Lung microvascular endothelial cell (primary cell): Measurements from ENCODE around the gene TAS2R31. TPM values are rescaled to one million over a fixed set of nuclear protein-coding genes. Genes with fewer than 3 reads are reported as not detected.
A peak's percentile ranks its signal among the peaks of the same experiment; 100 is the strongest.
"Not testable (repeated sequence)": the region's sequence is repeated elsewhere in the genome, so short reads cannot be mapped to it uniquely, and the experiment has no call there.

Experiments
- DNase-seq, 2 donors: peaks; one replicate each; pipeline versions ENCODE4 v3.0.0 to v3.0.0-alpha.2; 2010; ENCODE audit warnings: low read depth in 2 of 2
- total RNA-seq: library from RNA; depleted of rRNA; stranded (reverse); fragments of >200 nt; gene quantifications from 2 replicates; pipeline ENCODE4 v1.2.1, GENCODE V29; 2014

The TAS2R31 gene, protein sequence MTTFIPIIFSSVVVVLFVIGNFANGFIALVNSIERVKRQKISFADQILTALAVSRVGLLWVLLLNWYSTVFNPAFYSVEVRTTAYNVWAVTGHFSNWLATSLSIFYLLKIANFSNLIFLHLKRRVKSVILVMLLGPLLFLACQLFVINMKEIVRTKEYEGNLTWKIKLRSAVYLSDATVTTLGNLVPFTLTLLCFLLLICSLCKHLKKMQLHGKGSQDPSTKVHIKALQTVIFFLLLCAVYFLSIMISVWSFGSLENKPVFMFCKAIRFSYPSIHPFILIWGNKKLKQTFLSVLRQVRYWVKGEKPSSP
- total RNA-seq = 1.1 and 1.8 TPM in 2 replicates

DNA sequence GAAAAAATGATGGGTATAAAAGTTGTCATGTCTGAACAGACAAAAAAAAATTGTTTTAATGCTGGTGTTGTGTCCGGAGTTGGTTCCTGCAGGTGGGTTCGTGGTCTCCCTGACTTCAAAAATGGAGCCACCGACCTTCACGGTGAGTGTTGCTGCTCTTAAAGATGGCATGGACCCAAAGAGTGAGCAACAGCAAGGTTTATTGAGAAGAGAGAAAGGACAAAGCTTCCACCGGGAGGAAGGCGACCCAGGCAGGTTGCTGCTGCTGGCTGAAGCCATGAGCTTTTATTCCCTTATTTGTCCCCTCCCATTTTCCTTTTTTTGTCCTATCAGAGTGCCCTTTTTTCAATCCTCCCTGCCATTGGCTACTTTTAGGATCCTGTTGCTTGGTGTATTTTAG is at the start of gene TAS2R31:
Gene TAS2R31 (minus strand): TSS at position 101 of the 400 bp plus-strand sequence. CDS start 72 bp downstream, at position 29.
- no peak for DNase-seq

DNA sequence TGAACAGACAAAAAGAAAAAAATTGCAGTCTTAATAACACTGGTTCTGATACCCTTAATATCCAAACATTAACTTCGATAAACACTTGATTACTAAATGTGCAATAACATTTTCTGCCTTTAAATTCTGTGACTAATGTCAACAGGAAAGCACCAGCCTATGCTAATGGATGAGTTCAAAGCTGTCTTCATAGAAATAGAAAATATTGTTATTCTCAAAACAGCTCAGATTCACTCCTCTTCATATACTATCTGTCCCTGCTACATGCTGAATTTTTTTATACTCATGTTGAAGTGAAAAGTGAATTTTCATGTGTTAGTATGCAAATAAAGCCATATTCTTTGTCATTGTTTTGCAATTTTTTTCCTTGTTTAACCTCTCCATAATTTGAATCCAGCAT is 47.0 kb upstream of the TAS2R31 start:
- no peak for DNase-seq

DNA sequence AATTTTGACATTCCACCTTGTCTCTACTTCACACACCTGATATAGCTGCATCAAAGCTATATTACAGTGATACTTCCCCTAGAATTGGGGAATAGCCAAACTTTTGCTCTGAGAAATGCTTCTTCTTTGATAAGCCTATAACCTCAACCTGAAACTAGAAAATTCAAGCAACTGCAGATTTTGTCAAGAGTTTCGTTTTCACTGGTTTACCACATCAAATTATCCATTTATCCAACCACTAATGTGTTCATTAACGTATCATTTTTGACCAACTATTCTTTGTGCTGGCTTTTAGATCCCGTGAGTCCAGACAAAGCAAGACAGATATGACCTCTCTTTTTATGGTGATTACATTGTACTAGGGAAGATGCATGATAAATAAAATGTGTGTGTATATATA is 44.4 kb upstream of the TAS2R31 start:
- no peak for DNase-seq

DNA sequence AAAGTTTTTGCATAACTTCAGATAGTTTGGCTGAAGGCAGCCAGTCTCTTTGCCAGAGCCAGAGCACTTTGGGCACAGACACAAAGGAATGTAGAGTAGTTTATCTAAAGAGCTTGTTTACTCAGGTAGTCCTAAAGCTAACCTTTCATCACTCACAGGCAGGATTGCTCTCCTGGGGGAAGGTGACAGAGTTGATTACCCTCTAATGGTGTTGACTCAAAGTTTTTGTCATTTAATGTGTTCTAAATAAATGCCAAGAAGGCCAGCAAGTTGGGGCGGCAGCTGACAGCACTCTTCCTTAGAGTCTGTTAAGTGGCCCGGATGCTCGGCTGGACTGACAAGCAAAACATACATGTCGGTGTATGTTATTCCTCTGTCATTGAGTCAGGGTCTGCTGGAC is 40.2 kb upstream of the TAS2R31 start:
- peak in 1 of 2 donors; percentile 61 for DNase-seq

DNA sequence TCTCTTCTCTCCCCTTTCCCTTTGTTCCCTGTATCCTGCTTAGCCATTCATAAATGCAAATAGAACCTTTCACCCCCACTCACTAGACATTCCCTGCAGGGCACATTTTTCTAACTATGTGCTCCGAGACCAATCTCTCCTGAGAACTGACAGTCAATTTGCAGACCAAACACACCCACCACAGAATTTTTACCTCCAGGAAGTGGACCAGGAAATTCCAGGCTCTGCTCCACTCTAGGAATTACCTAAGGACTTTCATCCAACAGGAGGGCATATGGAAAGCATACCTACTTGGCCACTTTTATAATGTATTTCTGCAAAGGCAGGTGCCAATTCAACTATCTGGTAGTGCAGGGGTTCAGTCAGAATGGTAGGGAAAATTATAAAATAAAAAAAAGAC is 39.8 kb upstream of the TAS2R31 start:
- peak in 1 of 2 donors; percentile 43 for DNase-seq

DNA sequence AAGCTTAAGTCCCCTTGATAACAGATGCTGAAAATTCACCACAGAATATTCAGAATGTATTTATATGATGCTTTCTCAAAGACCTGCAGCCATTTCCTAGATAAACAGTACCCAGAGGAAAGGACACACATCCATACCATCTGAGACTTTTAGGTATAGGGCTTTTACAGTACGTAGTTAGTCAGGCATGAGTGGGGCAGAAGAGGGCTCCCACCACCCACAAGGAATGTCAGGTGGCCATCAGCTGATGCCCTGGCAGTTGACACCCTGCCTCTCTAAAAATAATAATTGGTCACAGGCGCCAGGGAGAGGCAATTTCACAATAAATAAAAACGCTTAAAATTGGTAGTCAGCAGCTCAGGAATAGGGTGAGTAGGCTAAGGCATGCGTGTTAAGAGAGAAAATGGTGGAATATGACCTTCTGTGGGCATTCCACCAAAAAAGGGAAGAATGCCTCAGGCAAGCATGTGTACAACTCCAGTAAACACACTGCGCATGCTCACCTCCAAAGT is 38.7 kb upstream of the TAS2R31 start:
- no peak for DNase-seq

DNA sequence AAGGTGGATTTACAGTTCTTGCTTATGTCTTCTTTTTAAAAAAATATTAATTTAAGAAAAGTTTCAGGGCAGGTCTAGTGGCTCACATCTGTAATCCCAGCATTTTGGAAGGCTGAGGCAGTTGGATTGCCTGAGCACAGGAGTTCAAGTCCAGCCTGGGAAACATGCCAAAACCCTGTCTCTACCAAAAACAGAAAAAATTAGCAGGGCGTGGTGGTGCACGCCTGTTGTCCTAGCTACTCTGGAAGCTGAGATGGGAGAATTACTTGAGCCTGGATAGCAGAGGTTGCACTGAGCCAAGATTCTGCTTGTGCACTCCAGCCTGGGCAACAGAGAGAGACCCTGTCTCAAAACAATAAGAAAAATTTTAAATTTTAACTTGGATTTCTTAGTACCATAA is 36.3 kb upstream of the TAS2R31 start:
- DNase-seq = peak; percentile 34 to 51

DNA sequence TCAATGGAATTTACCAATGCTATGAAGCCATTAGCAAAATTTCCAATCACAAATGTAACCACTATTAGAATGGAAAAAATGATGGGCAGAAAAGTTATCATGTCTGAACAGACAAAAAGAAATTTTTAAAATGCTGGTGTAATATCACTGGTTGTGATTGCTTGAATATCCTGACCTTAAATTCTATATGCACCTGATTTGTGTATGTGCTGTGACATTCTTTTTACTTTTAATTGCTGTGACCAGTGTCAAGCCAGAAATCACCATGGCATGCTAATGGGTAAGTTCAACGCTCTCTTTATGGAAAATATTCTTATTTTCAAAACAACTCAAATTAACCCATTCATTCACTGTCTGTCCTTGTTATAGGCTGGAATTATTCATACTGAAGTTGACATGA is 31.0 kb upstream of the TAS2R31 start, which contains the start of gene TAS2R46:
Gene TAS2R46 (minus strand): TSS at position 101 of the 400 bp plus-strand sequence. CDS start 0 bp downstream, at position 101.
- DNase-seq = not testable (repeated sequence)

DNA sequence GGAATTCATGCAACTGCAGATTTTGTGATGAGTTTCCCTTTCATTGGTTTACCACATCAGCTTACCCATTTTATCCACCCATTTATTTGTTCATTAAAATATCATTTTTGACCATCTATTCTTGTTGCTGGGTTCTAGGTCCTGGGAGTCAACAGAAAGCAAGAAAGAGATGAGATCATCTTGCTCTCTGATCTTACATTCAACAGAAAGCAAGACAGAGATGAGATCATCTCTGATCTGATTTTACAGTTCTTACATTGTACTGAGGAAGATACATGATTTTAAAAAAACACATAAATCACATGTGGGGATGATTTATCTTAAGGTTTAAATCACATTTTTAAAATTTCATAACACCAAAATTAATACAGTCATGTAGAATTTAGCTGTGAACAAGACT is 28.6 kb upstream of the TAS2R31 start:
- DNase-seq = peak in 1 of 2 donors; percentile 46

DNA sequence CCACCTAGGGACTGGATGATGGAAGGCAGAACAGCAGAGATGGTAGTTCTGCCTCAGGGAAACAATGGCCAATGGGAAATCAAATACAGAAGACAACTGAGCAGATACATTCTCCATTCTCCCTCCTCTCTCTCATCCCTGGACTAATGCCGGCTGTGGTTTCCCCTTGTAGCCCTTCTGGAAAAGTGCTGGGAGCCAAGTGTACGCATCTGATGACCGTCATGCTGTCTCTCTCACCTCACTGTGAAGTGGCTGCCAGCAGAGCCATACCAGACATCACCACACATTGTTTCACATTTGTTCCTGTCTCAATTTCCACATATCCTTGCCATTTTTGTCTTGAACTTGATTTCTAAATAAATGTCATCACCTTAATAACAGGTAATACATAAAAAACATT is 27.8 kb upstream of the TAS2R31 start:
- DNase-seq = no peak

DNA sequence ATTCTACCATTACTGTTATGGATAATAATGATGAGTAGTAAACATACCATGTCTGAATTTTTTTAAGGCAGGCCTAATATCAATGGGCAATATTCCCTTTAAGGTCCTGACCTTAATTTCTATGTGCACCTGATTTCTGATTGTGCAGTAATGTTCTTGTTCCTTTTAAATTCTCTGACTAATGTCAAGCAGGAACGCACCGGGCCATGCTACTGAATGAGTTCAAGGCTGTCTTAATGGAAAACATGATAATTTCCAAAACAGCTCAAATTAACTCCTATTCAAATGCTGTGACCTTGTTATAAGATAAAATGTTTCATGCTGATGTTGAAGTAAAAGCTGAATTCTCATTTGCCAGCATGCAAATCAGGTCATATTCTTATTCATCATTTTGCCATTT is 24.1 kb upstream of the TAS2R31 start:
- DNase-seq = peak; percentile 26 to 29

DNA sequence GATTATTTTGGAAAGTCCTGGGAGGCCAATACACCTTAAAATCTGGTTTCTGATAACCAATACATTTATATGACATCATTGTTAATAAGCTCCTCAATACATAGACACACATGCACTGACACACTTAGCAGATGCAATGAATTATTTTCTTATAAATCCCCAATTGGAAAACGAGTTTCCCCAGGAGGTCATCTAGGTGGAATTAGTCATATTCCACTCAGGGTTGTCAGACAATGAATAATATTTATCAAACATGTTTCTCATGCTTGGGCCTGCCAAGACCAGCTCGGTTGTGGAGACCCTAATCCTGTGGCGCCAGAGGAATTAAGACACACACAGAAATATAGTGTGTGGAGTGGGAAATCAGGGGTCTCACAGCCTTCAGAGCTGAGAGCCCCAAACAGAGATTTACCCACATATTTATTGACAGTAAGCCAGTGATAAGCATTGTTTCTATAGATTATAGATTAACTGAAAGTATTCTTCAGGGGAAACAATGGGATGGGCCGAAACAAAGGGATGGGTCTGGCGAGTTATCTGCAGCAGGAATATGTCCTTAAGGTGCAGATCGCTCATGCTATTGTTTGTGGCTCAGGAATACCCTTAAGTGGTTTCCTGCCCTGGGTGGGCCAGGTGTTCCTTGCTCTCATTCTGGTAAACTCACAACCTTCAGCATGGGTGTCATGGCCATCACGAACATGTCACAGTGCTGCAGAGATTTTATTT is 18.8 kb upstream of the TAS2R31 start:
- not testable (repeated sequence) for DNase-seq

DNA sequence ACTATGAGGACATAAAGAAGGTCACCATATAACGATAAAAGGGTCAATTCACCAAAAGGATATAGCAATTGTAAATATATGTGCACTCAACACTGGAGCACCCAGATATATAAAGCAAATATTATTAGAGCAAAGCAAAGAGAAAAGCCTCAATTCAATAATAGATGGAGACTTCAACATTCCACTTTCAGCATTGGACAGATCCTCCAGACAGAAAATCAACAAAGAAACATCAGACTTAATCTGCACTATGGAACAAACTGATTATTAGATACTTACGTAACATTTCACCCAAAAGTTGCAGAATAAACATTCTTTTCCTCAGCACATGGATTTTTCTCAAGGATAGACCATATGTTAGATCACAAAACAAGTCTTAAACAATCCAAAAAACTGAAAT is 10.2 kb upstream of the TAS2R31 start:
- DNase-seq = not testable (repeated sequence)

DNA sequence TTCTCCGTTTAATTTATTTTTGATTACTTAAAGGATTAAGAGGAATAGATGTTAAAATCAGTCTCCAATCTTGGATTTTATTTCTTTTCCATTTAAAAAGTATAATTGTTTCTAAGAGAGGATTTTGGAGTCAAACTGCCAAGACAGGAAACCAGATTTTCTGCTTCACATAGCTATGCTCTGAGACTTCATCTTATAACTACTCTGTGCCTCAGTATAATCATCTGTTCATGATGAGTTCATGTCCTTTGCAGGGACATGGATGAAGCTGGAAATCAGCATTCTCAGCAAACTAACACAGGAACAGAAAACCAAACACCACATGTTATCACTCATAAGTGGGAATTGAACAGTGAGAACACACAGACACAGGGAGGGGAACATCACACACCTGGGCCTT is 9.0 kb upstream of the TAS2R31 start:
- DNase-seq = peak in 1 of 2 donors; percentile 34

DNA sequence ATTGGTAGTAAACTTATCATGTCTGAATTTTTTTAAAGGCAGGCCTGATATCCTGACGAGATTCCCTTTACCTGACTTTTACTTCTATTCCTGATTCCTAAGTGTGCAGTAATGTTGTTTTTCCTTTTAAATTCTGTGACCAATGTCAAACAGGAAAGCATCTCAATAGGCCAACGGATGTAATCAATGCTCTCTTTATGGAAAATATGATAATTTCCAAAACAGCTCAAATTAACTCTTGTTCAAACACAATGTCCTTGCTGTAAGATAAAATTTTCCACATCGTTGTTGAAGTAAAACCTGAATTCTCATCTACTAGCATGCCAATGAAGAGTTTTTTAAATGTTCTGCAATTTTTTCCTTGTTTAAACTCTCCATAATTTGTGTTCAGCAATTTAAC is 8.0 kb upstream of the TAS2R31 start:
- DNase-seq = peak in 1 of 2 donors; percentile 78

DNA sequence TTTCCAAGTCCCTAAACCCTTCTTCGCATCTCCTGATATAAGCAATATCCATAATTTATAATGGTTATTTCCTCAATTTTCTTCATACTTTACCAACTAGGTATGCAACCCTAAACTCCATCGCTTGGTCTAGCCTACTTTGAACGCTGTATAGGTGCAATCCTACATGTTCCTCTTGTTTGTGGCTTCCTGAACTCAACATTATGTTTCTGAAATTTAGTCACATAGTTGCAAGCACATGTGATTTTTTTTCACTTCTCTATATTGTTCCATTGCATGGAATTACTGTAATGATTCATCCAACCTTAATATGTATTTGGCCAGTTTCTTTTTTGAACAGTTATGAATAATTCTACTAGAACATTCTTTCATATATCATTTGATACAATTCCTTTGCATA is 2.8 kb upstream of the TAS2R31 start:
- not testable (repeated sequence) for DNase-seq

DNA sequence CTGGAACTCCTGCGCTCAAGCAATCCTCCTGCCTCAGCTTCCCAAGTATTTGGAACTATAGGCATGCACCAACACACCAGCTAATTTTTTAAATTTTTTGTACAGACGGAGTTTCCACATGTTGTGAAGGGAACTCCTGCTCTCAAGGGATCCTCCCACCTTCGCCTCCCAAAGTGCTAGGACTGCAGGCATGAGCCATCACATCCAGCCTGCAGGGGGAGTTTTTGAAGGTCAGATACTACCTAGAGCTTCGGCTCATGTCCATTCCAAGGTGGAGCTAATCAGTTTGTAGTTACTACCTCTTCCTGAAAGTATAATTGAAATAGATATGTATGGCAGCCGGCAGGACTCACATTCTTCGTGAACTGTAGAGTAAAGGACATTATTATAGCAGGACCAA is 5.1 kb downstream of the TAS2R31 start:
- DNase-seq = no peak

DNA sequence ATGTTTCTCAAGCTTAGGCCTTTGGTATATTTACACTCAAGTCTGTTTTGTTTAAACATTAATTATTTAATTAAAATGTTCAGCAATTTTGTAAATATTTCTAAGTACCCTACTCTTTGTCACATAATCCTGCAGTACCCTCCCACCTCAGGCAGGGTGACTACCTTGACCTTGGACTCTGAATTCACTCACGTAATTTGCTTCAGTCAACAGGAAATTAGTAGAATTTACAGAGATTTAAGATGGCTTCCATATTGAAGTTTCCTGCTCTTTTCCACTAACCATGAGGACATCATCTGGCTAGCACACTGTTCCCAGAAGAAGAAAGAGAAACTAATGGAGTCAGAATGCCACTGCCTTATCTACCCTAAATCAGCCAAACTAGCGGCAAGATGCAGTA is 7.8 kb downstream of the TAS2R31 start:
- DNase-seq = no peak

DNA sequence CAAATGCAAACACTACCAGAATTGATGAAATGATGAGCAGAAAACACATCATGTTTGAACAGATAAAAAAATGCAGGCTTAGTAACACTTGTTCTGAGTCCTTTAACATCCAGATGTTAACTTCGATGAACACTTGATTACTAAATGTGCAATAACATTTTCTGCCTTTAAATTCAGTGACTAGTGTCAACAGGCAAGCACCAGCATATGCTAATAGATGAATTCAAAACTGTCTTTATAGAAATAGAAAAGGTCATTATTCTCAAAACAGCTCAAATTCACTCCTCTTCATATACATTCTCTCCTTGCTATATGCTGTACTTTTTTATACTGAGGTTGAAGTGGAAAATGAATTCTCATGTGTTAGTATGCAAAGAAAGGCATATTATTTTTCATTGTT is 8.7 kb downstream of the TAS2R31 start, which contains the start of gene TAS2R19:
Gene TAS2R19 (minus strand): TSS at position 101 of the 400 bp plus-strand sequence. CDS start 49 bp downstream, at position 52.
- DNase-seq = no peak

DNA sequence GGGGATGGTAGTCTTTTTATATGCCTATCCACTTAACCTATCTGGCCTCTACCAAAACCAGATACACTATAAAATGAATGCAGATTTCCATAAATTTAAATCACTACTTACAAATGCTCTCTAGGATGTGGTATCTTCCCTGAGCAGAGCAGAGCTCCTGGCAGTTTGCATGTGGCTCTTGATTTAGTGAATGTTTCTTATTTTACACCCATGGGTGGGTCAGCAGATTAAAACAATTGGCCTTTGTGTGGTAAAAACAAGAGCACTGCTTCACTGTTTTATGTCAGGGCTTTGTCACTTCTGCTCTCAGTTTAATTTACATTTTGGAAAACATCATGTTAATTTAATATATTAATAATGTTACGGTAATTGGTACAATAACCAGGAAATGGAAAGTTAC is 14.3 kb downstream of the TAS2R31 start:
- no peak for DNase-seq

DNA sequence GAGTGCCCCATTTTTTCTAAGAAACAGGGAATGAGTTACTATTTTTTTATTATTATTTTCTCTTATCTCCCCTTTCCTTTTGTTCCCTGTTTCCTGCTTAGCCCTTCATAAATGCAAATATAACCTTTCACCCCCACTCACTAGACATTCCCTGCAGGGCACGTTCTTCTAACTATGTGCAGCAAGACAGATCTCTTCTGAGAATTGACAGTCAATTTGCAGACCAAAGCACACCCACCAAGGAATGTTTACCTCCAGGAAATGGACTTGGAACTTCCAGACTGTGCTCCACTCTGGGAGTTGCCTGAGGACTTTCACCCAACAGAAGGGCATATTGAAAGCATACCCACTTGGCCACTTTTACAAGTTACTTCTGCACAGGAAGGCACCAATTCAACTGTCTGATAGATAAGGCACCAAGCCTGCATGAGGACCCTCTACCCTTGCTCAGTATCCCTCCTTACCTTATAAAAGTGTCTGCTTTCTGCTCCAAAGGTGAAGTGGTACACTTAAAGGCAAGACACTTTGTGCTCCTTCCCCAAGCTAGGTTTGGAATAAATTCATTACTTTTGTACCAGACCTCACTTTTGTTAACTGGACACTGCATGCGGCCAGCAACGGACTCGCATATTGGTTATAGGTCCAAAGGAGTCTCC is 15.3 kb downstream of the TAS2R31 start:
- DNase-seq = peak; percentile 29 to 35

DNA sequence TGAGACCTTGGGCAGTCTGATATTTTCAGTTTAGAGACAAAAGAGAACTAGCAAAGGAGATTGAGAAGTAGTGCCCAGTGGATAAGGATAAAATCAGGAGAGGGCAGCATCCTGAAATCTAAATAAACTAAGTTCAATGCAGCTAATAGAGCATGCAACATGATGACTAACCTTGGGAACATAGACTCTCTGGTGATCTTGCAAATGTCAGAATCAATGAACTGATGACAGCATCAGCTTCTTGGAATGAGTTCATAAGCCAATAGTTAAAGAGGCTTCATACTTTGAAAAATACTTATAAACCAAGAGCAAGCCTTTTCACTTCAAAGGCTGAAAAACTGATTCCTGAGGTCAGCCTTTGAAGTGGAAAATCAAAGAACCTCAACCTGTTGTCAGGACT is 17.0 kb downstream of the TAS2R31 start:
- no peak for DNase-seq
